Stimulated activated CD8-positive, alpha-beta memory T cell treated with anti-CD3 and anti-CD28 coated beads, Interleukin-15, amount 100 ng/mL, for 48 hours (primary cell): ENCODE data around the gene HTR4.

Source experiments
- DNase-seq, 2 donors: peaks; one replicate each; pipeline ENCODE4 v3.0.0-alpha.2; 2020; ENCODE audit warnings: low read depth in 2 of 2

HTR4 gene

DNA sequence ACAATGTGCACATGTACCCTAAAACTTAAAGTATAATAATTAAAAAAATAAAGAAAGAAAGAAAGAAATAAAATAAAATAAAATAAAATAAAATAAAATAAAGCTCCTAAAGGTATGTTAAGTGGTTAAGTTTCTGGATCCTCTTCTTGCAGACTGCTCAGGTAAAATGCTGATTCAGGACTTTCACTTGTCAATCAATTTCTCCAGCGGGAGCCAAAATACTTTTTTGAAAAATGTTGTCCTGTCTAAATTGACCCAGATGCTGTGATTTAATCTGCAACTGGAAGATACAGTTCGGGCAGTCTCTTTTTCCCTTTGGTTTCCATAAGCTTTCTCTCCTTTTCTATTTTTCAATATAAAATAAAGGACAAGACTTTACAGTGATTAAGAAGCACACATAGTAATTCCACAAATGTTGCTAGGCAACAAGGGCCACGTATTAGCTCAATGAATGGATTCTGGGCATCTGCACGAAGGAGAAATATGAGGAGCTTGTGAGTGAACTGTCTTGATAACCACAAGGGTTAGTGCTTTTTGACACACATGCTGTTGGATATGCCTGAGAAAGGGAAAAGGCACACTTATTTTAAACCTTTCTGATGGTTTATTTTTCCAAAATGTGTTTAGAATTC lies 38.6 kb downstream of the HTR4 start:
- DNase-seq = no peak

- DNase-seq = no peak
Measured at GRCh38 chr5:148607406-148607805, 46.9 kb downstream of the HTR4 start.

- DNase-seq = no peak
Measured at GRCh38 chr5:148606296-148606695, 48.0 kb downstream of the HTR4 start.

GRCh38 chr5:148599187-148599586 lies 55.1 kb downstream of the HTR4 start:
- DNase-seq = no peak

DNA sequence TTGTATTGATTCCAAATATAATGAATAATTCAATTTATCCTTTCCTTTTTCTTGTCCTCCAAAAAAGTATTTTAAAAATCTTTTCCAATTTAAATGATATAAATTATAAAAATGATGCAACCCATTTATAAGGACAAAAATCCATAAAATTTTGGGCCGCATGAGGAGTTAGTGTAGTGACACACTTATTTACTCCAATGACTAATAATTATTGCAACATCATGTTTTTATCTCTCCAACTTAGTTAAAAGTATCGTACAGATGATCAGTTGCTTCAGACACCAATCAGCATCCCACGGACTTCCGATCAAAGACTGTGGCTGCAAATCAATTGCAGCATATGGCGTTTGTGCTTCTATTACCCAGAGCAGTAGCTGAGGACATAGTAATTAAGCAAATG lies 58.6 kb downstream of the HTR4 start:
- no peak for DNase-seq

- no peak for DNase-seq
Measured at GRCh38 chr5:148586796-148587195, 67.5 kb downstream of the HTR4 start.

GRCh38 chr5:148585988-148586387 lies 68.3 kb downstream of the HTR4 start:
- DNase-seq = no peak

DNA sequence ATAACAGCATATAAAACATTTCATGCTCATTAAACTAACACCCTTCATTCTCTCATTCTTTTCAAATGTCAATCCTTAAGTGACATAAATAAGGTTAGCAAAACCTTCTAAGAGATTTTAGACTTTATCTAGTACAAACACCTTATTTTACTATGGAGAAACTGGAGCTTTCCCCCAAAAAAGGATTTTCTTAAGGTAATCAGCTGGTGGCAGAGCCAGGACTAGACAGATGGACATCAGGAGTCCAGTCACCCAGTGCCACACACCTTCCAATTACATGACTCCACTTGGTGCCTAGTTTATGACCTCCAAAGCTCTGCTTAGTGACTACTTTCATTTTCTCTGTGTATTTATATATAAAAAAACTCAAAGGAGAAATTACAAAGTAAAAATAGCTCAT lies 70.2 kb downstream of the HTR4 start:
- no peak for DNase-seq

GRCh38 chr5:148583421-148583965 lies 70.8 kb downstream of the HTR4 start:
- DNase-seq = no peak

GRCh38 chr5:148574167-148574566 lies 80.2 kb downstream of the HTR4 start:
- DNase-seq = no peak

- DNase-seq = no peak
Measured at GRCh38 chr5:148573374-148573773, 81.0 kb downstream of the HTR4 start.

GRCh38 chr5:148569948-148570347 lies 84.4 kb downstream of the HTR4 start:
- DNase-seq = no peak

- DNase-seq = no peak
Measured at GRCh38 chr5:148565148-148565547, 89.2 kb downstream of the HTR4 start.

DNA sequence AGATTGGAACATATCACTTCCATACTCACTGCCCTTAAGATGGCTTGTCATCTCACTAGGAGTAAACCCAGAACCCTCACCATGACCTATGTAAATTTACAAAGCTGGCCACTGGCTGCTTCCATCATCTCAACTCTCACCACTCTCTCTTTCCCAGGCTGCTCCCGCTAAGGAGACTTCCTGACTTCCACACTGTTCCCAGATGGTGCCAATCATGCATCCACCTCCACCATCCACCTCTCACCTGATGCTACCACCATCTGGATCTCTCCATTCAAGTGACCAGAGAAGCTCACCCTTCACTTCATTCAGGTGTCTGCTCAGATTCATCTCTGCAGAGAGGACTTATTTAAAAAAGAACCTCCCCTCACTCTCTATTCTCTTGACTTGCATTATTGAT lies 91.3 kb downstream of the HTR4 start:
- DNase-seq = no peak

GRCh38 chr5:148561801-148562311 lies 92.5 kb downstream of the HTR4 start:
- DNase-seq = no peak

DNA sequence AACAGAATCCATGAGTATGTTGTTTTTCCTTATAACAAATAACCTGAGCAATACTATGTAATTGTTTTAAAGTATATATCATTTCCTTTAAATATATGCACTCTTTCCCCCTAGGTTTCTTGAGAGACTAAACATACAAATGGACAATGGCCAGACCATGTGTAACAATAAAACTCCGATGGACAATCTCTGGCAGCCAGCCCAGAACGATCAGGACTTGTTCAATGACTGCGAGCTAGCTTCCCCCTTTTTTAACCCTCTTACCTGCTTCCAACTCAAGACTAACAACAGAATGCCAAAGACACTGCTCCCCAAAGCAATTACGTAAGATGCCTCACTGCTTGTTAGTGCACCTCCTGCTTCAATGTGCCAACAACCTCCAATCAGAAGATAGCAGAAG lies 94.9 kb downstream of the HTR4 start:
- no peak for DNase-seq

GRCh38 chr5:148558892-148559291 lies 95.4 kb downstream of the HTR4 start:
- no peak for DNase-seq

- no peak for DNase-seq
Measured at GRCh38 chr5:148556835-148557234, 97.5 kb downstream of the HTR4 start.

DNA sequence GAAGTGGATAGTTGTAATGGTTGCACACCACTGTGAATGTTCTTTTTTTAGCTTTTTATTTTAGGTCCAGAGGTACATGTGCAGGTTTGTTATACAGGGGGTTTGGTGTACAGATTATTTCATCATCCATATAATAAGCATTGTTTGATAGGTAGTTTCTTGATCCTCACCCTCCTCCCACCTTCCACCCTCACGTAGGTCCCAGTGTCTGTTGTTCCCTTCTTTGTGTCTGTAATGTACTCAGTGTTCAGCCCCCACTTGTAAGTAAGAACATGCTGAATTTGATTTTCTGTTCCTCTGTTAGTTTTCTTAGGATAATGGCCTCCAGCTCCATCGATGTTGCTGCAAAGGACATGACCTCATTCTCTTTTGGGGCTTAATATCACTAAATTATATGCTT lies 99.7 kb downstream of the HTR4 start:
- DNase-seq = no peak

DNA sequence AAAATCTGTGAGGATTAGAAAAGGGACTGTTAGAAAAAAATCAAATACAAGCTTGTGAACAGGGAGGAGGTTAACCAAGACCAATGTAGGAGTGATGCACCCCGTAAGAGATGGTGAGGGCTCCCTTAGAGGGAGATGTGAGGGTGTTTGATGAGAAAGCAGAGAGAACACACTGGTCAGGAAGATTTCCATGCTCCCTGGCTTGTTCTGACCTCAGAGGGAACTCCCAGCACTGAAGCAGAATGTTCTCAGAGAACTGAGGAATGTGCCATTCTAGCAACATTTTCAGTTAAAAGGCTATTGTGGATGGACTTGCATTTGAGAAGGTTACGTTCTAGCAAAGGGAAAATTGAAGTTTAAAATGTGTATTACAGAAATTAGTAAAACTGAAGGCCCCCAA lies 110.6 kb downstream of the HTR4 start:
- no peak for DNase-seq

DNA sequence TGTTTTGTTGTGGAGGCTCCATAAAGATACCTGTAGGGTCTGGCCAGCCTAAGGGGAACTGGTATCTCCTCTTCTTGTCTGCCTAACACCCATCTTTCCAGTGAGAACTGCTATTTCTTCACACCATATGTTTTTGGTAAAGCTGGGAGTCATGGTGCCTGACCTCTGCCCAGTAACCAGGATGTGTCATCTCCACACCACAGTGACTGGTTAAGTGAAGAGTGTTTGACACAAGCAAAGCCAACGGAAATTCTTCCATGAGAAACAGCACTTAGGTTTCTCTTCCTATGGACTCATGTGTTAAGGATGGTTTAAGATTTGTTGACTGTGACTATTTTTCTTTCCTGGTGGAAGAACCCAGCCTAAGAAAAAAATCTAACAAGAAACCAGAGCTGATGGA lies 111.5 kb downstream of the HTR4 start:
- DNase-seq = no peak

DNA sequence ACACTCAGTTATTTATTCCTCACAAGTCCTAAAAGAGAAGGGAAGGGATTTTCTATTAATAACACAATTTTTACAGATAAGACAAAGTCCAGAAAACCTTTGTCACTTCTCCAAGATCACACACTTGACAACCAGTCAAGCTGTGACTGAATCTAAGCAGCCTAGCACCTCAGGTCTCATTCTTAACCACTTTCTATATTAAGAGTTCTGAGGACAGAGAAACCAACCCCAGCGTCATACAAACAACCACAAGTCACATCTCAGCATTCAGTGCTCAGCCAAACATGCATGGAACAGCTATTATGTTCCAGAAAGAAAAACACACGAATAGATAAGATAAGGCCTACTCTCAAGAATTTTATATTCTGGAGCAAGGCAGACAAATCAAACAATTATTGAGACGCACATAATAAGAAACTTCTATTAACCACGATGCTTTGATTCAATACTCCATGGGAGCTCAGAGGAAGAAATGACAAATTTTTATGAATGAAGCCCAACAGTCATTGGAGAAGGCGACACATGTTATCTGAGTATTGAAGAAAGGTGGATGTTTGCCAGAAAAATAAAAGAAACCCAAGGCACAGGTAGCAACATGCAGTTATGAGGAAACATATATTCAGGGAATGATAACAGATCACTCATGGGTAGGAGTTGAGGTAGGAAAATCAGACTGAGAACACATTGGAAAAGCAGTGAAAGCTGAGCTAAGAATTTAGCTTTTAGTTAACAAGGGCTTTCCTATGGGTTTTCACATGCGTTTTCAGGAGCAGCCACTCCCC lies 113.1 kb downstream of the HTR4 start:
- DNase-seq = no peak

DNA sequence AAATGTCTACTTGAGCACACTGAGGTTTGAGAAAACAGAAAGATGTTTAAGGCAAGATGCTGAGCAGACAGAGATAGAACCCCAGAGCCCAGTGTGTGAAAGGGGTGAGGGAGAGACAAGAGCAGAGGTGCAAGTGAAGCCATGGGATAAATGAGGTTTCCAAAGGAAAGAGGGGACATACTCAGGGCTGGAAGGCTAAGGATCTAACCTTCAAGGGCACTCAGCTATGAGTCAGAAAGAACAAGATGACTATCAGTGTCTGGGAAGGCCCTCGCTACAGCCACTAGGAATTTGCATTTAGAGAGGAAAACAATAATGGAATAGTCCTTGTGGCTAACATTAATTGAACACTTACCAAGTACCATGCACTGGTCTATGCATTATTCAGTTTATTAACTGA lies 113.7 kb downstream of the HTR4 start:
- DNase-seq = no peak
